HG02943 (cell line): ENCODE results near the gene LIX1L.

ENCODE experiments used
- ATAC-seq: cut with Tn5 transposase; IDR thresholded peaks from one replicate; pipeline ENCODE4 v1.9.1; 2021; ENCODE audit warnings: mild to moderate bottlenecking, low read depth, moderate library complexity; ENCODE audit not compliant: unreplicated experiment

Gene LIX1L

DNA sequence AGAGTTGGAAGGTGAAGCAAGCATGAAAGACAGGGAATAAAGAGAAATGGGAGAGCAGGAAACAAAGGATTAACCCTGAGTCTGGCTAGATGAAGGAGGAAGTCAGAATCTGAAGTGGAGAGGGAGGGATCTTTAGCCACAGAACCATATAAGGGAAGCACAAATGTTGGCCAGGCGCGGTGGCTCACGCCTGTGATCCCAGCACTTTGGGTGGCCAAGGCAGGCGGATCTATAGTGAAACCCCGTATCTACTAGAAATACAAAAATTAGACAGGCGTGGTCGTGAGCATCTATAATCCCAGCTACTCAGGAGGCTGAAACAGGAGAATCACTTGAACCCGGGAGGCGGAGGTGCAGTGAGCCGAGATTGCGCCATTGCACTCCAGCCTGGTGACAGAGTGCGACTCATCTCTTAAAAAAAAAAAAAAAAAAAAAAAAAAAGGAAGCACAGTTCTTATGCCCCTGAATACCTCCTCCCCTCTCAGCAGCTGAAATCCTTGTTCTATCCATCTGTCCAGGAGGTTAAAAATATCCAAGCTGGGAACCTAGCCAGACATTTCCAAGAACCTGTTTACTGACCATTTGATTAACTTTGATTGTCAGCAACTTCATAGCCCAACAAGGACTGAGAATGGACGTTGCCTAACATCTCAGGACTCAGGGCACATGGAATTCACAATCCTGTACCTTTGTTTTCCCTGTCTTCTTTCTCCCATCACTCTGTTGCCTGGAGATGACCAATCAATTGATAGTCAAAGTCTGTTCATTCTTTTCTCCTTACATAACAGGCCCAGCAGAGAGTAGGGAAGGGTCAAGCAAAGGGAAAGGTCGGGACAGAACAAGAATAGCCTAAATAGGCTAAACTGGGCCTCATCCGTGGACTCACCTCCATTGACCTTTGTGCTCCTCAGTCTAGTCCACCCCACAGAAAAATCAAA is 28.0 kb upstream of the LIX1L start:
- no peak for ATAC-seq

DNA sequence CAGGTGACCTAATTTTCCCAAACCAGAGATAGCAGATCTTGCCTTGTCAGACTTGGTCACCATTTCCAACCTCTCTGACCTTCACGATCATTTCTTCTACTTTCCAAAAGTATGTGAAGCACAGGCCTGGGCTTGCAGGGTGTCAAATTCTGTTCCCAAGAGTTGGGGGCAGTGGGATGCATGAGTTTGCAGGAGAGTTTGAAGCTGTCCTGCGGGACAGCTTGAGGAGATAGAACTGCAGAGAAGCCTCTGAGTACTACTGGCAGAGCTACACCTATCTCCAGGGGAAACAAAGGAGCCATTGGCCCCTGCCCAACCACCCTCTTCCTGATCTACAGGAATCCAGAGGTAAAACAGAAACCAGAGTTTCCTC is 27.3 kb upstream of the LIX1L start:
- ATAC-seq = no peak

- ATAC-seq = no peak
These were observed 26.4 kb upstream of the LIX1L start for GRCh38 chr1:145983960-145984830.

DNA sequence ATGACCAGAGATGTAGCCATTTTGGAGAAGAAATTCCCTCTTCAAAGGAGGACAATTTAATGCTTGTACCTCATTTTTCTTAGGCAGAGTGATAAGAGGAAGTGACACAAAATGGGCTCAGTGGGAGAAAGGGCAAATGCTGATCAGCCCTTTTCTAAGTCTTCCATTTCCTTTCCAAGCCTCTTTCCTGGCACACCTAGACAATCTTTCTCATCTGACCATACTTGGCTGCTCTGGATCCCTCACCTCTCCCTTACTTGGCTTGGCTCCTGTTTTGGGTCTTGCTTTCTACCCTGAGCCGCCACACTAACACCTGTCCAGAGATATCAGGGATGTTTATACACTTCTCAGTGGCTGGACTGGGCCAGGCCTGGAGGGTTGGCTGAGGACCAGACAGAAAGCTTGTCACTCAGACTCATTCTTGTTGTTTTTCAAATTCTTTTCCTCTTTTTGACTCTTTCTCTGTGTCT is 25.4 kb upstream of the LIX1L start:
- no peak for ATAC-seq

DNA sequence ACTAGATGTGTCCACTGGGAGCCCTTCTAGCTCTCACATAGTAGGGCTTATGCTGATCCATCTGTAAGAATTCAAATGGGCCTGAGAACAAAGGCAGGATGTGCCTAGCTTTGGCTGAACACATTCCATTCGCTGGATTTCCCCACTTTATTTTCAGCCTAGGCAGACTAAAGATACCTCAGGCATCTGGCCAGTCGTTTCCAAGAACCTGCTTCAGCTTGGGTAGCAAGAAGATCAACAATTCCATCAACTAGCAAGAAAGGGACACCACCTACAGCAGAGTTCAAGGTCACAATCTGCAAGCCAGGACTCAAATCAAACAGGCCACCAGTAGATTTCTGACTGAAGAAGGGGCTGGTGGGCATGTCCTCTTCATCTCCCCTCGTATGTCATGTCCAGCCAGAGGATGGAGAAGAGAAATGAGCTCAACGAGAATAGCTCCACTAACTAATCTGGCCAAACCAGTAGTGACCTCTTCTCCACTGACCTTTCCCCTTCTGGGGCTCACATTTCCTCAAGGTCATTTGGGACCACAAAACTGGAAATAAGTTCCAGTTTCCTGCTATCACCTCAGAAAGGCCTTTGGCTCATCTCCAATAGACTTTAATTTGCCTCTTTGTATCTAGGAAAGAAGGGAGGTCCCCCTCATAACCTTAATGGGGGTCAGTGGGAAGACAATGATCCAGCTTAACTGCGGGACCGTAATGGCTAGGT is 24.4 kb upstream of the LIX1L start:
- no peak for ATAC-seq

DNA sequence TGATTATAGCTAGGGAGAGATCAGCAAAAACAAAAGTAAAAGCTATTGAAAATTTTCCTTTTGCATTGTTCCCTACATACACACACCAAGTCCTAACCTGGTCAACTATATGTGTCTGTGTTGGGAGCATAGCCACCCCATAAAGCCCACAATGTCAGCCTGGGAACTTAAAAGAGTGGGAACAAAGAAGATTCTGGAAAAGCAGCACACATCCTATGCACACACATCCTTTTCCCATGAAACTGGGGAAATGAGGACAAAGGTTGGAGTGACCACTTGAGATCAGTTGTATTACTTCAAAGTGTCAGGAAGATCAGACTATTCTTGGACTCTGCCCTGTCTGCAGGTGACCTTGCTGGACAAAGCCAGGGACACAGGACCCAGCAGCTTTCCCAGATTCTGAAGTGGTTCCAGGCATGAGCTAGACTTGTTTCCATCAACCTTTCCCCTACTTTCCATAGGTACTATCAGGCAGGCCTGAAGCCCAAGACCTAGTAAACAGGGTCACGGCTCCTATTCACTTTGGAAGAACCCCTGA is 22.7 kb upstream of the LIX1L start:
- ATAC-seq = no peak

DNA sequence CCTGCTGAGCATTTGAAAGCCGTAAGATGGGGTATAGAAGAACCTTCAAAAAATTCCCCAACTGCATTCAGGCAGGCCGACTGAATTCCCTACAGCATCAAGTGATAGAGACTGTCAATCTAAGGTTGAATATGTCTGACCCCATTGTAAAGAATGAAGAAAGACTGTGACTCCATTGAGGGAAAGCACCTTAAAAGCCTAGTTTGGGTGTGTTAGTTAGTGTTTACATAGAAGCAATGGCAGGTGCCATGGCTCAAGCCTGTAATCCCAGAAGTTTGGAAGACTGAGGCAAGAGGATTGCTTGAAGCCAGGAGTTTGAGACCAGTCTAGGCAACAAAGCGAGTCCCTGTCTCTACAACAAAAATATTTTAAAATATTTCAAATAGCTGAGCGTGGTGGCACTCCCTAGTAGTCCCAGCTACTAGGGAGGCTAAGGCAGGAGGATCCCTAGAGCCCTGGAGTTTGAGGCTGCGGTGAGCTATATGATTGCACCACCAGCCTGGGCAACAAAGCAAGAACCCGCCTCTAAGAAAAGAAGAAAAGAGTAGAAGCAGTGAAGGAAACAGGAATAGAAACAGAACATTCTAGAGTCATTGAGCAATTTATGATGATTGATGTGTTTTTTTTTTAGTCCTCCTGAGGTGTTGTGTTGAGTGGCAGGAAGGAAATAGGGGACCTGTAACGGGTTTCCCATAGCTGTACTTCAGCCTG is 22.1 kb upstream of the LIX1L start:
- peak; percentile 6 for ATAC-seq

DNA sequence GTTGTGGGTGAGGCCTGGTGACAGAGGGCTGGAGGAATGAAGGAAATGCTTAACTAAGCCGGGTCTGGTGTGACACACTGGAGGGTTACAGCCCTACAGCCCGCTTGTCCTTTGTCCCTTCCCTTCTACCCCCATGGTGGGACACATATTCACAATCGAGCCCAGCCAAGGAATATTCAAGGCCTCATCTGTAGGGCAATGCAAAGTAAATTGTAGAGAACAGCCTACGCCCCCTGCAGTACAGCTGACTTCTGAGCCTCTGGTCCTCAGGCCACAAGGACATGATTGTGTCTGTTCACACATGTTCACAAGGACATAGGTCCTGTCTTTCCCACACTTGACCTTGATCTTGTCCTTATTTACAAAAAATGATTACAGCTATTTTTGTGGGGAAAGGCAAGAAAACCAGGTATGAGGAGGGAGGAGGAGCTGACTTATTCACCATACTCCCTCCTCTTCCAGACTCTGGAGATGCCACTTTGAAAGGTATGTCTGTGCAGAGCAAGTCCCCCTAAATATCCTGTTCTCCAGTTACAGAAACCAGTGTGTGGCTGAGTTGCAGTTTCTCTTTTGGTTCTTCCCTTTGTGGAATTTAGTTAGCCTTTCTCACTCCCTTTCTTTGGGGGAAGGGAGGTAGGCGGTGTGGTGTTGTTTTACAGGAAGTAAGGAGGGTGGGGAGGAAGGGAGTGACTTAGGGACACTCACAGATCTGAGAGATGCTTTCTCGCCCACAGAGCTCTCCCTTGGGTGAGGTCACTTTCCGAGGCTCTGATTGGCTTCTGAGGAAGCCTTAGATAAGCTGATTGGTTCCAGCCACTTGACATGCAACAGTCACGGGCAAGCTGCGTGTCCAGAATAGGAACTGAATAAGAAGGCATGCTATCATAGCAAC is 21.3 kb upstream of the LIX1L start:
- ATAC-seq = peak; percentile 86

DNA sequence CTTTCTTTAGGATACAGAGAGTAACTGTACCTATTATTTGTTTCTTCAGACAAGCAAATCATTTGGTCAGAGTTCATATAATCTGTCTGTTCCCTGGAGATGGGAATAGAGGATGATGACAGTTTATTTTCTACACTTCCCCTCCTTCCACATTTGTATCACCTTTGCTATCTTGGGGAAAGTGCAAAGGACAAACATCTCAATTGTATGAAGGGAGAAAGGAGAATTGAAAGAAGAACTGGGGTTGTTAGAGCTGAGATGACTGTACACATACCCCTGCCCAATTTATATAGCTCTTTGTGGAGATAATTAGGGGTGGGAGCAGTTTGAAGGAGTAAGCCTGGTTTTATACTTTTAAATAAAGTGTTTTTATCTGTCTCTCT is 20.6 kb upstream of the LIX1L start:
- no peak for ATAC-seq

GRCh38 chr1:145977486-145978470 is 20.0 kb upstream of the LIX1L start:
- ATAC-seq = no peak

GRCh38 chr1:145977016-145977415 is 19.2 kb upstream of the LIX1L start:
- ATAC-seq = no peak

GRCh38 chr1:145975216-145975615 is 17.4 kb upstream of the LIX1L start:
- no peak for ATAC-seq

GRCh38 chr1:145974721-145975120 is 16.9 kb upstream of the LIX1L start:
- ATAC-seq = no peak

DNA sequence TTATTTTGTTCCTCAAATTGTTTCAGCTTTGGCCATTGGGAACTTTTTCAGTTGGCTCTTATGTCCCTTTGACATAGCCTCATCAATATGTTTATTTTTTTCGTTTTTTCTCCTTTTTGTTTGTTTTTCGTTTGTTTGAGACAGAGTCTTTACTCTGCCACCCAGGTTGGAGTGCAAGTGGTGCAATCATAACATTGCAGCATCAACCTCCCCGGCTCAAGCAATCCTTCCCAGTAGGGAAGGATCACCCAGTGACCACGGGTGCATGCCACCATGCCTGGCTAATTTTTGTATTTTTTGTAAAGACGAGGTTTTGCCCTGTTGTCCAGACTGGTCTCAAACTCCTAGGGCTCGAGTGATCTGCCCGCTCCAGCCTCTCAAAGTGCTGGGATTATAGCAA is 14.8 kb upstream of the LIX1L start:
- no peak for ATAC-seq

DNA sequence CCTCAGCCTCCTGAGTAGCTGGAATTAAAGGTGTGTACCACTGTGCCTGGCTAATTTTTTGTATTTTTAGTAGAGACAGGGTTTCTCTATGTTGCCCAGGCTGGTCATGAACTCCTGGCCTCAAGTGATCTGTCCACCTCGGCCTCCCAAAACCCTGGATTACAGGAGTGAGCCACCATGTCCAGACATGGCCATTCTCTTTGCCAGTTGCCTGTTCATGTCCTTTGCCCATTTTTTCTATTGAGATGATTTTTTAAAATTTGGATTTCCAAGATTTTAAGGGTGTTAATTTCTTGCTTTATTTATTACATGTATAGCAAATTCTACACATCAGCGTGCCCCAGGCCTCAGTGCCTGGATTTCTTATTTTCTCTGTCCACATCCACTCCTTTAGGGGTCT is 9.5 kb upstream of the LIX1L start:
- no peak for ATAC-seq

DNA sequence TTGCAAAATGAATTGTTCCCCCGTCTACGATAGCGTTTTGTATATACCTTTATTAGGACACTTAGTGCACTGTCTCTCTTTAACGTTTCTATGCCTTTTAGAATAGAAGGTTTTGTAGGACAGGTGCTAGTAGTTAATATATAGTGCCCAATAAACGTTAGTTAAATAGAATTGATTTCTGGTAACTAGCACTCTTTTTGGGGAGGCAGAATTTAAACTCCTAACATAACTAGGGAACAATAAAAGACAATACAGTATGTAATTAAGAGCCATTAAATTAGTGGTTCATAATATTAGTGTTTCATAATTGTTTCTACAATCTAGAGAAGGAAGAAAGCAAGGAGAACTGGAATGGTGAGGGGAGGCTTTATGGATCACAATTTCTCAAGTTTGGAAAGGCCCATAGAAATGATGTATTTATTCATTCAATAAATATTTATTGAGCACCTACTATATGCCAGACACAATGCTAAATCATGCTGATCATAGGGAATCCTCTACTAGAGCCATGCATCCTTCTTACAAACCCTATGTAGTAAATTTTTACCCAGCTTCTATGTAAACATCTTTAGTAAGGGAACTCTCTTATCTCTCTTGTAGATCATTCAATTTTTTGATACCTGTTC is 7.4 kb upstream of the LIX1L start:
- ATAC-seq = no peak
